GM12878 (cell line): ENCODE results near the gene DPM2. TPM values are rescaled to one million over a fixed set of nuclear protein-coding genes. Genes with fewer than 3 reads are reported as not detected.

Experiments
- BMI1 ChIP-seq: fragments of 450-650 bp; IDR thresholded peaks from 2 replicates; pipeline ENCODE4 v1.6.1; 2016; ENCODE audit warnings: mild to moderate bottlenecking, moderate library complexity, borderline replicate concordance
- CTCF ChIP-seq, 3 experiments: IDR thresholded peaks in 2 of 3; conservative IDR thresholded peaks in 1 of 3; 2 replicates each; pipeline ENCODE4 v1.5.1; 2011; ENCODE audit warnings: low read depth in 3 of 3, low read length in 3 of 3, mild to moderate bottlenecking in 3 of 3, control low read depth in 2 of 3, moderate library complexity in 2 of 3, inconsistent platforms in 1 of 3, mixed read lengths in 1 of 3; ENCODE audit not compliant: control insufficient read depth in 2 of 3, insufficient read depth in 1 of 3; ENCODE audit errors: extremely low read depth in 1 of 3
- DPF2 ChIP-seq: fragments of 450-650 bp; IDR thresholded peaks from 2 replicates; pipeline ENCODE4 v1.6.1; 2017; ENCODE audit warnings: mild to moderate bottlenecking
- EZH2 ChIP-seq: IDR thresholded peaks from 2 replicates; pipeline ENCODE4 v1.6.1; 2012; ENCODE audit warnings: low read depth, mild to moderate bottlenecking, control low read depth, inconsistent platforms, low read length, borderline replicate concordance; ENCODE audit not compliant: control insufficient read depth
- IRF4 ChIP-seq: IDR thresholded peaks from 2 replicates; pipeline ENCODE4 v1.6.1; 2011; ENCODE audit warnings: low read depth, low read length
- ZNF592 ChIP-seq: fragments of 450-650 bp; IDR thresholded peaks from 2 replicates; pipeline ENCODE4 v1.6.1; 2017; ENCODE audit warnings: mild to moderate bottlenecking, moderate library complexity
- polyA plus RNA-seq, 11 experiments: library from polyadenylated mRNA; depleted of rRNA in 4 of 11; unstranded in 6 of 11; stranded (reverse) in 5 of 11; fragments of >200 nt; fragmentation: Nextera tagmentation in 4 of 11; fragmentation: Illumina TruSeq in 1 of 11; extraction: Ambion mirVana in 4 of 11; extraction: Trizol in 1 of 11; gene quantifications; 1 replicate in 1 of 11; 2 replicates in 10 of 11; pipeline versions ENCODE4 v1.2.1 to v1.2.3, GENCODE V29; 2011 to 2016; ENCODE audit warnings: inconsistent platforms in 2 of 11, missing spikeins in 2 of 11, low read depth in 1 of 11
- total RNA-seq, 4 experiments: library from RNA; depleted of rRNA in 3 of 4; stranded (reverse); fragments of >200 nt in 3 of 4; fragmentation: Illumina TruSeq in 1 of 4; extraction: Trizol in 1 of 4; gene quantifications; 2 replicates each; pipeline versions ENCODE4 v1.2.1 to v1.2.3, GENCODE V29; 2013 to 2021

The DPM2 gene
- total and polyA plus RNA-seq, 10 of the 15 experiments (the other 5 are each of a cell fraction or from before 2014, with no cell fraction given) = 22.7 to 77.9 (median 44.7) TPM

GRCh38 chr9:127893392-127893791 lies 44.3 kb downstream of the DPM2 start (continued):
- TF ChIP-seq EZH2 (no peak), DPF2 (no peak), ZNF592 (no peak), BMI1 (no peak), IRF4 (no peak), CTCF (IDR thresholded peaks at IDR 0.05 in 2 of 3, conservative IDR thresholded peaks at IDR 0.05 in 1 of 3; ENCODE audit: control insufficient read depth in 2 of 3, extremely low read depth in 1 of 3, insufficient read depth in 1 of 3, low read depth in 3 of 3, low read length in 3 of 3) (no peak)
